GM12872 (cell line): ENCODE data around the gene MAP3K5.

Experiments used
- TF ChIP-seq, protein P1 (sequence below): IDR thresholded peaks from 3 replicates; pipeline ENCODE4 v1.5.1; 2011; ENCODE audit warnings: low read depth, mild to moderate bottlenecking, low read length, moderate library complexity; ENCODE audit not compliant: insufficient read depth

The MAP3K5 gene

DNA sequence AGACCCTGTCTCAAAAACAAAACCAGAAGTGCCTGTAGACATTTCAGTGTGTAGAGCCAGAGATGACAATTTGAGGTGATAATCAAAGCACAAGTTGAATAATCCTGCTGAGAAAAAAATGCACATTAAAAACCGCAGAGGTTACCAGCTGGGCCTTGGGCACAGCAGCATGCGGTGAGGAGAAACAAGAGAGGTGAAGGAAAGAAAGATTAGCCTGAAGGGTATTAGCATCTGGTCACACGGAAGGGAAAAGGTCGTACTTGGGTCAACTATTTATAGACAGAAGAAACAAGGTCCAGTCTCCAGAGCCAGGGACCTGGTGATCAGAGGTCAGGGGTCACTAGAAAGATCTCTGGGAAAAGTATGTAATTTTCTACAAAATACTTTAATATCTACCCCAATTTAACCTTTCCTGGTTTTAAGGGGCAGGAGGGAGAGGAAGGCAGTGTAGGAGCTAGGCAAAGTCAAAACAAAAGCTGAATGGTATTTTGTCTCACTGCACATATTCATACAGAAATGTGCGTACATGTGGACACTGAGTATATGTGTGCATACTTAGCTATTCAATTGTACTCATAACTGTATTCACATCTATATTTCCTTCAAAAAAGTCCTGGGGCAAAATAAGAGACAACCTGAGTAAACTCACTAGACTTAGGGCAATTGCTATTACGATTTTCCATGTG lies 252.2 kb downstream of the MAP3K5 start:
- TF ChIP-seq, protein P1, sequence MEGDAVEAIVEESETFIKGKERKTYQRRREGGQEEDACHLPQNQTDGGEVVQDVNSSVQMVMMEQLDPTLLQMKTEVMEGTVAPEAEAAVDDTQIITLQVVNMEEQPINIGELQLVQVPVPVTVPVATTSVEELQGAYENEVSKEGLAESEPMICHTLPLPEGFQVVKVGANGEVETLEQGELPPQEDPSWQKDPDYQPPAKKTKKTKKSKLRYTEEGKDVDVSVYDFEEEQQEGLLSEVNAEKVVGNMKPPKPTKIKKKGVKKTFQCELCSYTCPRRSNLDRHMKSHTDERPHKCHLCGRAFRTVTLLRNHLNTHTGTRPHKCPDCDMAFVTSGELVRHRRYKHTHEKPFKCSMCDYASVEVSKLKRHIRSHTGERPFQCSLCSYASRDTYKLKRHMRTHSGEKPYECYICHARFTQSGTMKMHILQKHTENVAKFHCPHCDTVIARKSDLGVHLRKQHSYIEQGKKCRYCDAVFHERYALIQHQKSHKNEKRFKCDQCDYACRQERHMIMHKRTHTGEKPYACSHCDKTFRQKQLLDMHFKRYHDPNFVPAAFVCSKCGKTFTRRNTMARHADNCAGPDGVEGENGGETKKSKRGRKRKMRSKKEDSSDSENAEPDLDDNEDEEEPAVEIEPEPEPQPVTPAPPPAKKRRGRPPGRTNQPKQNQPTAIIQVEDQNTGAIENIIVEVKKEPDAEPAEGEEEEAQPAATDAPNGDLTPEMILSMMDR = no peak

DNA sequence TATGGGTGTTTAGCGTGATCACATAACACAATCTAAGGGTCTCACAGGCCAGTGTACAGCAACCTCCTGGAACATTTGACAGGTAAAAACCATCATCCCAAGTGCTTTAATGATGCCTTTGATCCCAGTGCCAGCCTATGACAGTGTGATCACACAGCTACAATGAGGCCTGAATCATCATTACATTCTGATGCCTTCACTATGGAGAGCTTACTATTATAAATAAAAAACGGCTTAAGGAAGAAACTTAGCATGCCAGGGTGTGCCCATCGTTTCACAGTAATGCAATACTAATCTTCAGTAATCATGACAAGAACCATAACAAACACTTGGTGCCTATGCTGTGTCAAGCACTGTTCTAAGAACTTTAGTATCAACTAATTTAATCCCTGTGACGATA lies 253.4 kb downstream of the MAP3K5 start:
- TF ChIP-seq, protein P1 = no peak

DNA sequence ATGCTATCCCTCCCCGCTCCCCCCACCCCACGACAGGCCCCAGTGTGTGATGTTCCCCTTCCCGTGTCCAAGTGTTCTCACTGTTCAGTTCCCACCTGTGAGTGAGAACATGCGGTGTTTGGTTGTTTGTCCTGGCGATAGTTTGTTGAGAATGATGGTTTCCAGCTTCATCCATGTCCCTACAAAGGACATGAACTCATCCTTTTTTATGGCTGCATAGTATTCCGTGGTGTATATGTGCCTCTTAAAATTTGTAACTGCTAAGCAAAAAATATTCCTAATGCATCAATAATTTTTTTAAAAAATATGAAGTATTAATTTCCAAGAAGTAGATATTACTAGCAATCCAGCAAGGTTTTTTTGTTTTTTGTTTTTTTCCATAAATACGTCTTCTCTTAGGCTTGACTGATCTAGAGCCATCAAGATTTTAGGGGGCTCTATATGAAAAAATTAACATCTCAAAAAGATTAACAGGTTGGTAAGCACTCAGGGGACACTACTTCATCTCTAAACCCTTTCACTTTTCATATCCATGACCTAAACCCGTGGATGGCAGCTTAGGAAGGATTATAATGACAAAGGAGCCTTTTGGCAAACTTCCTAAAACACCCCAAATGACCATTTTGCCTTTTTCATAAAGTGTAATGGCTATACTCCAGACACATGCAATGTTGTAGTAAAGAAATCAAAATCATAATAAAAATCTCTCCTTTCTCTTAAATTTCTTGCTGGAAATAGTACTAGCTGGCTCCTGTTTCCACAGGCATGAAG lies 256.2 kb downstream of the MAP3K5 start:
- TF ChIP-seq, protein P1 = no peak

DNA sequence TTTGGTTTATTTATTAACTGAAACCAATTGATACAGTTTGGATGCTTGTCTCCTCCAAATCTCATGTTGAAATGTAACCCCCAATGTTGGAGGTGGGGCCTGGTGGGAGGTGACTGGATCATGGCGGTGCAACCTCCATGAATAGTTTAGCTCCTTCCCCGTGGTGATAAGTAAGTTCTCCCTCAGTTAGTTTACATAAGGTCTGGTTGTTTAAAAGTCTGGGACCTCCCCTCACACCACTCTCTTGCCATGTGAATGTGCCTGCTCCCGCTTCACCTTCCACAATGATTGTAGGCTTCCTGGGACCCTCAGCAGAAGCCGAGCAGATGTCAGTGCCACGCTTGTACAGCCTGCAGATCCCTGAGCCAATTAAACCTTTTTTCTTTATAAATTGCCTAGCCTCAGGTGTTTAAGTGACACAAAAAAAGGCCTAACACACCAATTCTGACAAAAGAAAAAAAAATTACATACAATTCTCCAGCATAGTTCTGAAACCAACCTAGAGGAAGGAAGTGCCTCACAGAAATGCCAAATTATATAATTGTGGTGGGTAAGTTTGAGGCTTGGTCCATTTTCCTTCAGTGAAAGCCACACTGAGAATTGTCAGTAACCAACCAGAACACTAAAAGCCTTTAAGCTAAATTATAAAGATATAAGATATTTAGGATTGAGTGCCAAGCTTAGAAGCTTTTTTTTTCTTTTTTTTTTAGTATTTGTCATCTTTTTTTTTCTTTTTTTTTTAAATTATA lies 257.1 kb downstream of the MAP3K5 start:
- TF ChIP-seq, protein P1 = no peak

DNA sequence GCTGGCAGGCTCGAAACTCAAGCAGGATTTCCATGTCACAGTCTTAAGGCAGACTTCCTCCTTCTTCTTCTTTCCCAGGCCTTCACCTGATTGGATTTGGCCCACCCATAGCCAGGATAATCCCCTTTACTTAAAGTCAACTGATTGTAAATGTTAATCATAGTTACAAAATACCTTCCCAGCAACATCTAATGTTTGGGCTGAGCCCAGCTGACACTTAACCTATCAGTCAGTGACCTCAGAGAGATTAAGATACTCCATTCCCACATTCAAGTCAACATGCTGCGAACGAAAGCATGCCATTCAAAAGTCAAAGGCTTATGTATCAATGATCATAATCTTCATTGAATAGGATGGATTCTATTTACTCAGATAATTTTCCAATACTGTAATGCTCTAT lies 258.0 kb downstream of the MAP3K5 start:
- TF ChIP-seq, protein P1 = no peak

DNA sequence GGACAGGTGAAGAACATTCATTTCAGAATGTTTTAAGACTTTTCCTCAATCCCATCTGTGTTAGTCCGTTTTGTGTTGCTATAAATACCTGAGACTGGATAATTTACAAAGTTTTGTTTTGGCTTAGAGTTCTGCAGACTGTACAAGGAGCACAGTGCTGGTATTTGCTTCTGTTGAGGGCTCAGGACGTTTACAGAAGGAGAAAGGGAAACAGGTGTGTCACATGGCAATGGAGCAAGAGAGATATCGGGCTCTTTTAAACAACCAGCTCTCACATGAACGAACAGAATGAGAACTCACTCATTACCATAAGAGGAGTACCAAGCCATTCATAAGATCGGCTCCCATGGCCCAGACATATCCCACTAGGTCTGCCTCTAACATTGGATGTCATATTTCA lies 258.8 kb downstream of the MAP3K5 start:
- TF ChIP-seq, protein P1 = no peak

DNA sequence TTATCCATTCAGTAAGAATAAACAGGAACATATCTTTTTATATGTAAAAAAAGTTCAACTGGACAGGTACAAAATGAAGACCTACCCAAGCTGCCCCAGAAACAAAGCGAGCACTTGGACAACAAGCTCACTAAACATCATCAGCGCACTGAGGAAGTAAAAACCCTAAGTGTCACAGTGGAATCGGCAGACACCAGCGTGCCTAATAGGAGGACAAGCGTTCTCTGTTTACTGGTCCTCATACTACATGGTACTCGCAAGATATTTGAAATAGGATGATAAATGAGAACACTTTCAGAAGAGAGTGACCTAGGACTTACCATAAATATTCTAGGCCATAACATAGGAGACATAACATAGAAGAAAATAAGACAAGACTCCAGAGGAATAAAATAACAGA lies 260.2 kb downstream of the MAP3K5 start:
- TF ChIP-seq, protein P1 = no peak
